WI38 (cell line): ENCODE results near the gene ATF2.

ENCODE experiments used
- H3K4me3 ChIP-seq: 2 replicates; pipeline ENCODE4 v1.5.1; 2011; ENCODE audit warnings: low read depth, mild to moderate bottlenecking, control low read depth, low read length
- TF ChIP-seq, protein P1 (sequence below): IDR thresholded peaks from 2 replicates; pipeline ENCODE4 v1.5.1; 2012; ENCODE audit warnings: low read depth, mild to moderate bottlenecking, control low read depth, low read length

Gene ATF2

DNA sequence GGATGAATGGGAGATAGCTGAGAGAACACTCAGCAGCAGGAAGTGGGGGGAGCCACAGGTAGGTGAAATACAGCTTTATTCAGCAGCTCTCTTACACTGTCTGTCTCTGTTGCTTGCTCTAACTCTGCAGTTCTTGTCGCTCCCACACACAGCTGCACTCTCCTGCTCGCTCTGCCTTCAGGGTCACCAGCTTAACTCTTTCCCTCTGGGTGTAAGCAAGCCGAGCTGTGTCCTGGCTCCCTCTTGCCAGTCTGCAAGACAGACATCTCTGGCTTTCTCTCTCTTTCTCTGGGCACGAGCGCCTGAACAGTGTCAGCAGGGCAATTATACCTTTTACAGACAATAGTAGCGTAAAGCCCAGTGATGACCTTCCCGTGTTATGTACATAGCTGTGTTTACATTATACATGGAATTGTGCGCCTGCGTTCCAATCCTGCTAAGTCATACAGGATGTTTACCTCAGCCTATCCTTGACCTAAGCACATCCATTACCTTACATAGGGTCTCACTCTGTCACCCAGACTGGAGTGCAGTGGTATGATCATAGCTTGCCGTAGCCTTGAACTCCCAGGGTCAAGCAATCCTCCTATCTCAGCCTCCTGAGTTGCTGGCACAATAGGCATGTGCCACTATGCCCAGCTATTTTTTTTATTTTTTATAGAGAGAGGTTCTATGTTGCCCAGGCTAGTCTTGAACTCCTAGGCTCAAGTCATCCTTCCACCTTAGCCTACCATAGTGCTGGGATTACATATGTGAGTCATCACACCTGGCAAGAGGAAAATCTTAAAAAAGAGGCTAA lies 105.0 kb downstream of the ATF2 start:
- TF ChIP-seq, protein P1, sequence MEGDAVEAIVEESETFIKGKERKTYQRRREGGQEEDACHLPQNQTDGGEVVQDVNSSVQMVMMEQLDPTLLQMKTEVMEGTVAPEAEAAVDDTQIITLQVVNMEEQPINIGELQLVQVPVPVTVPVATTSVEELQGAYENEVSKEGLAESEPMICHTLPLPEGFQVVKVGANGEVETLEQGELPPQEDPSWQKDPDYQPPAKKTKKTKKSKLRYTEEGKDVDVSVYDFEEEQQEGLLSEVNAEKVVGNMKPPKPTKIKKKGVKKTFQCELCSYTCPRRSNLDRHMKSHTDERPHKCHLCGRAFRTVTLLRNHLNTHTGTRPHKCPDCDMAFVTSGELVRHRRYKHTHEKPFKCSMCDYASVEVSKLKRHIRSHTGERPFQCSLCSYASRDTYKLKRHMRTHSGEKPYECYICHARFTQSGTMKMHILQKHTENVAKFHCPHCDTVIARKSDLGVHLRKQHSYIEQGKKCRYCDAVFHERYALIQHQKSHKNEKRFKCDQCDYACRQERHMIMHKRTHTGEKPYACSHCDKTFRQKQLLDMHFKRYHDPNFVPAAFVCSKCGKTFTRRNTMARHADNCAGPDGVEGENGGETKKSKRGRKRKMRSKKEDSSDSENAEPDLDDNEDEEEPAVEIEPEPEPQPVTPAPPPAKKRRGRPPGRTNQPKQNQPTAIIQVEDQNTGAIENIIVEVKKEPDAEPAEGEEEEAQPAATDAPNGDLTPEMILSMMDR = no peak
- no peak overlapping the region for H3K4me3 ChIP-seq

DNA sequence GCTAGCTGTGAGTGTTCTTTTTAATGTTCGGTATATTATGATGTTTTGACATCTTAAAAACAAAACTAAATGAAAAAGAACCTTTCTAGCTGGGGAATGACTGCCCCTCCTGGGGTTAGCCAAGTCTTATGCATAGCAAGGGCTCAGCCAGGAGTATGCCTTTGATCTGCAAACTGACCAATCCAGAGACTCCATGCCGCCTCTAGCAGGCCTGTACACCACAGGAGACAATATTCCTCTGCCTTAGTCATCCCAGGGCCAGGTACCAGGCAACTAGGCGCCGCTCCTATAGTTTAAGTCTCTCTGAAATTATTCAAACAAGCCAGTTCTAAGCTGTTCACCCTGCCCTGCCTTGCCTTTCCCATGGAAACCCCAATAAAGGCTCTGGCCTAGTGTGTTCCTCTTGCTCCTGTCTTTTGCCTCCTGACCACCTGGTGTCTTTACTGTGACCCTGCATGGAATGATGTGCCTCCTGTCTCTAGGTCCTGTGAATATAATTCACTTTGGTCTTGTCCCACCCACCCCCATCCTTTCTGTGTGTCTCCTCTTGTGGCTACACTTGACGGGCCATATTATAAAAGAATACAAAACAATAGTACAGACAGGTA lies 110.8 kb downstream of the ATF2 start:
- no peak overlapping the region for H3K4me3 ChIP-seq
- TF ChIP-seq, protein P1 = no peak

DNA sequence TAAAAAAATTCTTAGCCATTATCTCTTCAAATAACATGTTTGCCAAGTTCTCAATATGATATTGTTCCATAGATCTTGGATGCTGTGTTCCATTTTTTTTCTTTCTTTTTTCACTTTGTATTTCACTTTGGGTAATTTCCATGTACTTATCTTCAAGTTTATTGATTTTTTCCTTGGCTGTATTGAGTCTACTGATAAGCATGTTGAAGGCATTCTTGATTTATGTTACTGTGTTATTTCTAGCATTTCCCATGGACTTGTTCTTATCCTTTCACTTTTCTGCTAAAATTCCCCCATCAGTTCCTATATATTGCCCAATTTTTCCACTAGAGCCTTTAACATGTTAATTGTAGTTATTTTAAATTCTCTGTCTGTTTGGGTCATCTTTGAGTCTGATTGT lies 112.0 kb downstream of the ATF2 start:
- TF ChIP-seq, protein P1 = no peak
- H3K4me3 ChIP-seq = no peak overlapping the region

DNA sequence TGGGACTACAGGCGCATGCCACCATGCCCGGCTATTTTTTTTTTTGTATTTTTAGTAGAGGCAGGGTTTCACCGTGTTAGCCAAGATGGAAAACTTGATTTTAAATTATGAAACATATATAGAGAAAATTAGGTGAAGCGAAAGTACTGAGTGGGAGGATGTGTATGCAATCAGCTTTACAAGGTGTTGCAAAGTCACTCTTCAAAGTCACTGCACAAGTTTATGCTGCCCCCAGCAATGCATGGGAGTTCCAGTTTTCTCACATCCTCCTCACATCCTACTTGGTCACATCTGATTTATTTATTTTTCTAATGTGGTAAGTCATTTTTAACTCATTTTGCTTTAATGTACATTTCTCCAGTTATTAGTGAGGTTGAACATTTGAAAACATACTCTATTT lies 113.7 kb downstream of the ATF2 start:
- no peak overlapping the region for H3K4me3 ChIP-seq
- TF ChIP-seq, protein P1 = no peak

DNA sequence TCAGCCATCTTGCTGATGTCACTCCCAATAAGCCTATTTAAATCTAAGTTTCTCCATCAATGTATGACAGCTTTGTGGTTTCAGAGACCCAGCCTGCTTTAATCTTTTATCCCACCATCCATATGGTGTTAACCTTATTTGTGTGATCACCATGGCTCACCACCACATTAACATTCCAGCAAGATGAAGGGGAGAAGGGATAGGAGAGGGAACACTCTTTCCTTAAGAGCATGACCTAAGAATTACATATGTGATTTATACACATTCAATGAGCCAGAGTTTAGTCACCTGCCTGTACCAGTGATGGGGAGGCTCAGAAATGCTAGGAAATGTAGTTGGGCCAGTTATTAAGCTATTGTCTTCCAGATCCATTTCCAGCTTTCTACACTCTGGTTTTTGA lies 118.3 kb downstream of the ATF2 start:
- no peak overlapping the region for H3K4me3 ChIP-seq
- TF ChIP-seq, protein P1 = no peak

DNA sequence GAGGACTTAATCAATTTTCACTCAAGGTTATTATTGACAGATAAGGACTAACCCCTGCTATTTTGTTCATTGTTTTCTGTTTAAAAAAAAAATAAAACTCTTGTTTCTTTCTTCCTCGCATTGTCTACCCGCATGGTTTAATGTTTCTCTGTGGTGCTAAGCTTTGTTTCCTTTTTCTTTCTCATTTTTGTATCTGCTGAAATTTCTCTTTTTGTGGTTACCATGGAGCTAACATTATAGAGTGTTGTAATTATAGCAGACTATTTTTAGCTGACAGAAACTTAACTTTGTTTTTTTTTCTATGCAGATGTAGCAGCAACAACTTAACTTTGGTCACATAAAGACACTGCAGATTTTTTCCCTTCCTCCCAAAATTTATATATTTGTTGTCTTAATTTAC lies 119.7 kb downstream of the ATF2 start:
- H3K4me3 ChIP-seq = no peak overlapping the region
- TF ChIP-seq, protein P1 = no peak

DNA sequence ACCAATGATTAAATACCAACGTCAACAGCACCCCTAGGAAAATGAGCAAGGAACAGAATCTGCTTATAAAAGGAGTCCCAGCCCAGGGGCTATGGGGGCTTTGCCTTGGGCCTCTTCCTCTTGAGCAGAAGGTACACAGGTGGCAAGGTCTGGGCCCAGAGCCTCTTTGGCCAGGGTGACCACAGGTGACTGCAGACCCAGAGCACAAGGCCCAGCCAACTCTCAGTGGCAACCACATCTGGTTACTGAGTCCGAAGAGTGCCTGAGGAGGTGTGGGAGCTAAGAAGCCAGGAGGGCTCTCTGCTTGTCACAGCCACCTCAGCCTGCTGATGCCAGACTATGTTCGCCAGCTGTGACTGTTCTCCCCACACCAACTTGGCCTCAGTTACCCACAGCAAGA lies 128.5 kb downstream of the ATF2 start:
- TF ChIP-seq, protein P1 = no peak
- H3K4me3 ChIP-seq = no peak overlapping the region
